Naive B cell (primary cell): Measurements from ENCODE around the gene LGALSL. TPM values are rescaled to one million over a fixed set of nuclear protein-coding genes. Genes with fewer than 3 reads are reported as not detected.

ENCODE experiments used
- ATAC-seq, 2 donors: fragments of 150-1000 bp; cut with Tn5 transposase; 2 replicates each; pipeline ENCODE4 v1.10.0; 2021; ENCODE audit warnings: low read depth in 2 of 2, mild to moderate bottlenecking in 2 of 2, moderate library complexity in 2 of 2
- DNase-seq: peaks from one replicate; pipeline ENCODE4 v3.0.0; 2022
- H3K27ac Mint-ChIP-seq, 6 donors: one replicate each; pipeline ENCODE4 v1.8.0; 2020 to 2022; ENCODE audit warnings: mild to moderate bottlenecking in 6 of 6, mixed read lengths in 6 of 6, moderate library complexity in 5 of 6, inconsistent platforms in 2 of 6
- H3K27me3 Mint-ChIP-seq, 3 donors: one replicate each; pipeline ENCODE4 v1.8.0; 2021 to 2022; ENCODE audit warnings: mixed read lengths in 3 of 3, mild to moderate bottlenecking in 1 of 3
- H3K36me3 Mint-ChIP-seq, 2 donors: one replicate each; pipeline ENCODE4 v1.8.0; 2020 to 2022; ENCODE audit warnings: mixed read lengths in 2 of 2, inconsistent platforms in 1 of 2, mild to moderate bottlenecking in 1 of 2
- H3K4me1 Mint-ChIP-seq, 3 donors: one replicate each; pipeline ENCODE4 v1.8.0; 2020 to 2022; ENCODE audit warnings: mixed read lengths in 3 of 3, inconsistent platforms in 1 of 3, mild to moderate bottlenecking in 1 of 3, moderate library complexity in 1 of 3
- H3K4me3 Mint-ChIP-seq, 8 donors: one replicate each; pipeline ENCODE4 v1.8.0; 2020 to 2022; ENCODE audit warnings: mild to moderate bottlenecking in 8 of 8, mixed read lengths in 8 of 8, moderate library complexity in 8 of 8, inconsistent platforms in 2 of 8
- H3K9me3 Mint-ChIP-seq, 7 donors: one replicate each; pipeline ENCODE4 v1.8.0; 2020 to 2022; ENCODE audit warnings: mixed read lengths in 7 of 7, mild to moderate bottlenecking in 5 of 7, inconsistent platforms in 2 of 7, moderate library complexity in 1 of 7
- polyA plus RNA-seq, 6 donors: library from polyadenylated mRNA; unstranded; fragments of 300-500 nt; fragmentation: Illumina TruSeq; gene quantifications; one replicate each; pipeline ENCODE4 v1.2.3, GENCODE V29; 2021; ENCODE audit warnings: low read depth in 6 of 6

The LGALSL gene
- polyA plus RNA-seq, 6 donors from 2014 or later, result 0.05 to 1.3 (median 0.74) TPM; not detected in 1

DNA sequence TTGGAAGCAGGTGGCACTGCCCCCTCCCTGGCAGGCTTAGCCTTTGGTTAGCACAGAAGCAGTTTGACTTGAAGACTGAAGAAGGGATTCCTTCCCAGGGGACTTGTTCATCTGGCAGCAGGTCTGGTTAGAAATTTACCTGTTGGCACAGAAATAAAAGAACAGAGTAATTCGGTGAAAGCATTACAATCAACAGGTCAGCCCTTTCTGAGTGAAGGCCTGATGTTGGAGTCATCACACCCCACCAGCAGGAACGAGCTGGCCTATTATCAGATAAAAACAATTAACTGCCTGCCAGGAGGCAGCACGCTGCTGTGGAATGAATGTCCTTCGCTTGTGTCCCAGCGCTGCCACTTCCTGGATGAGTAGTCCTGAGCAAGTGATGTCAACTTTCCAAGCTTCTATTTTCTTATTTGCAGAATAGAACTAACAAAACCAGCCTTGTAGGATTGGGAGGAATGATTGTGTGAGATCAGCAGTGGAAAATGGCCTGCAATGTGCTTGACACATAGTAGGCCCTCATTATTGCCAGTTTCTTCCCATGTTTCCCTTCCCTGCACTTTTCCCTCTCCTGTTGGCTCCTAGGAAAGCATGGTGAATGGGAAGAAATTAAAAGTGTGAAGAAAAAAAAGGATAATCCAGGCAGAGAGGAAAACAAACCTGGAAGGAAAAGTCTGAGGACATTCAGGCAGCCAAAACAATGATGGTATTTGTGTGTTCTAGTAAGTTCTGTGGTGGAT is 29.0 kb downstream of the LGALSL start:
- Mint-ChIP-seq H3K27ac (no peak overlapping the region), H3K36me3 (no peaks in the 10 kb centered on the region), H3K27me3 (peaks cover 0 to 13% (median 0%) of the 10 kb centered on the region in 3 donors), H3K4me3 (no peak overlapping the region), H3K9me3 (no peaks in the 10 kb centered on the region), H3K4me1 (peaks cover 0 to 3% (median 0%) of the 10 kb centered on the region in 3 donors)
- DNase-seq, result no peak
- no peak for ATAC-seq

GRCh38 chr2:64485331-64485730 is 31.4 kb downstream of the LGALSL start:
- Mint-ChIP-seq H3K27ac (no peak overlapping the region), H3K4me1 (peaks cover 0 to 8% (median 6%) of the 10 kb centered on the region in 3 donors), H3K9me3 (no peaks in the 10 kb centered on the region), H3K36me3 (no peaks in the 10 kb centered on the region), H3K27me3 (peaks cover 5 to 16% (median 13%) of the 10 kb centered on the region in 3 donors), H3K4me3 (no peak overlapping the region)
- ATAC-seq, result no peak
- DNase-seq, result no peak

DNA sequence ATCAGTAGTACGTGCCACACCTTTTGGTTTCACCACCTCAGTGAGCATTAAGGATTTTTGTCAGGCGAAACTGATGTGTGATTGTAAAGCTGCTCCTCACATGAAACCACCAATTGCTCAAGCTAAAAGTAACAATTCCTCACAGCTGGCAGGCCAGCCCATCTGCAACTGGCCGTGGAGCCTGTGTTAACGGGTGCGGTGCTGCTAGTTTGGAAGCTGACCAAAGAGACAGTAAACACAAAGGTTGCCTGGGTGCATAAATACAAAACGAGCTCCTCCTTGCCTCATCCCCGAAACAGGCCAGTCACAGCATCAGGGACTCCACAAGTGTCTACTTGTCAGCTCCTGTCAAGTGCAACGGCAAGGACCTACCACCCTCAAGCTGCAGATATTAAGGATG is 32.0 kb downstream of the LGALSL start:
- Mint-ChIP-seq H3K4me3 (no peak overlapping the region), H3K27me3 (peaks cover 8 to 17% (median 17%) of the 10 kb centered on the region in 3 donors), H3K36me3 (no peaks in the 10 kb centered on the region), H3K4me1 (peaks cover 0 to 8% (median 6%) of the 10 kb centered on the region in 3 donors), H3K27ac (peak overlapping the region in 1 of 6 donors; percentile 15), H3K9me3 (no peaks in the 10 kb centered on the region)
- DNase-seq, result no peak
- no peak for ATAC-seq

- Mint-ChIP-seq H3K4me1 (peaks cover 0 to 8% (median 6%) of the 10 kb centered on the region in 3 donors), H3K36me3 (no peaks in the 10 kb centered on the region), H3K27me3 (peaks cover 18 to 26% (median 21%) of the 10 kb centered on the region in 3 donors), H3K27ac (peak overlapping the region in 2 of 6 donors; percentile 36 to 72), H3K9me3 (no peaks in the 10 kb centered on the region), H3K4me3 (no peak overlapping the region)
- no peak for DNase-seq
- ATAC-seq, result no peak
Measured at GRCh38 chr2:64487256-64488049, 33.5 kb downstream of the LGALSL start.

DNA sequence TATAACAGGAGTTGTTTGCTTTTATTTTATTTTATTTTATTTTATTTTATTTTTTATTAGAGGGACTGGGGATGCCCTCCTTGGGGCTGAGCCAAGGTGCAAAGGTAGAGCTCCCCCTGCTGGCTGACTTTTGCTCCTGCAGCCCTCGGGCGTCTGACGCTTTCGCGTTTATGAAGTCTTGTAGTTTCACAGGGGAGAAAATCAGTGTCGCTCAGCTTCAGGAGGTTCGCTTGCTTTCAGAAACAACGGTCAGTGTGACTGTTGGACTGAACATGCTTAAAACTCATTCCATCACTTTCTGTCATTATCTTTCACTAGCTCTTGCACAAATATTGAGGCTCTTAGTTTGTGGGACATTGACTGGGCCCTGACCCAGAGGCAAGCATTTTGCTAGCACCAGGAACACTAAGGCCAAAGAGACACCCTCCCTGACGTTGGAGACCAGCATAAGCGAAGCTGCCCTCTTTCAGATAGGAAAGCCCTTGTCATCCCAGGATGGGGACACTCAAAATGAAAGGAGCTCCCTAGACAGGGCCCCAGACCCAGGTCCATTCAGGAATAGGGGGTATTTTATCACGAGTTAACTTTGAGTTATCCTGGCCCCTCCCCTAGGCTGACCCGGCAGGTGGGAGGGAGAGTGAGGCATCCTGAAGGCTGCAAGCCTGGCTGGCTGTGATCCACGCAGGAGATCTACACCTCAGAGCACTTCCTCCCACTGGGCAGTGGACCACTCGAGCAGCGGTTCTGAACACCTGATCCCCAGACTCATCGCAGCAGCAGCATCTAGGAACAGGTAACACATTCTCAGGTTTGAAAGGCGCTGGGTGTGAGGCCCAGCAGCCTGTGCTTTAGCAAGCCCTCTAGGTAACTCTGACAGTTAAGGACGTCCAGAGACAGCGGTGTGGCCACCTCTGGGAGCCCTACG is 34.4 kb downstream of the LGALSL start:
- DNase-seq (peak; percentile 59), ATAC-seq (peak; percentile 80 to 88)
- Mint-ChIP-seq H3K27me3 (peaks cover 18 to 26% (median 21%) of the 10 kb centered on the region in 3 donors), H3K27ac (peak overlapping the region in 1 of 6 donors; percentile 72), H3K4me3 (peak overlapping the region in 1 of 8 donors; percentile 38), H3K36me3 (no peaks in the 10 kb centered on the region), H3K4me1 (peaks cover 0 to 8% (median 6%) of the 10 kb centered on the region in 3 donors), H3K9me3 (no peaks in the 10 kb centered on the region)

DNA sequence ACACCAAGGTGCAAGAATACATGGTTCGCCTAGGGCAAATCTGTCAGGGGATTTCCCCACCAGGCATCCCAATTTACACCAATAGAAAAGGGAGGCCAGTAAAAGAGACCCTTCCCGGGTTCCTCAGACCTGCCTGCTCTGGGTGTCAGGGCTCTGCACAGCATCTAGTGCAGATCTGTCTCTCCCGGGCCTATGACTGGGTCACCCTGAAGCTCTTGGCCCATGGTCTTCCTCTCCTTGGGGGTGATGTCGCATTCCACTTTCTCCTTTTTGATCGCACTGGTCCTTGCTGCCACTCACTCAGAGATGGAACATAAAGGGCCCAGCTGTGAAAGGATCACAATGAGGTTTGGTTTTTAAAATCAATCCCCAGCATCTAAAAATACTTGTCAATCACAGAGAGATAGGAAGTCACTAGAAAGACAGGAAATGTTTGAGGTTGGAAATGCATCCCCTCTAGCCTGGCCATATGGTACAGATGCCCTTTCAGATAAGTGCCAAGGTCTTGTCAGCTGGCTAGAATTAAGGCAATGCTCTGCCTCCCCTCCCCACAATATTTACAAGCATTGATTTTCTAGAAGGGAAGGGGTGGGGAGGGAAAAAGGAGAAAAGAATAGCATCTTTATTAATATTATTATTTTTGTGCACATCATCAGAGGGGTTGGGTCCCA is 35.3 kb downstream of the LGALSL start:
- no peak for DNase-seq
- H3K27me3 Mint-ChIP-seq, result peaks cover 18 to 26% (median 21%) of the 10 kb centered on the region in 3 donors
- H3K36me3 Mint-ChIP-seq, result no peaks in the 10 kb centered on the region
- peak overlapping the region in 1 of 6 donors; percentile 17 for H3K27ac Mint-ChIP-seq
- H3K9me3 Mint-ChIP-seq, result no peaks in the 10 kb centered on the region
- H3K4me3 Mint-ChIP-seq, result no peak overlapping the region
- ATAC-seq, result no peak
- H3K4me1 Mint-ChIP-seq, result peaks cover 0 to 8% (median 6%) of the 10 kb centered on the region in 3 donors

DNA sequence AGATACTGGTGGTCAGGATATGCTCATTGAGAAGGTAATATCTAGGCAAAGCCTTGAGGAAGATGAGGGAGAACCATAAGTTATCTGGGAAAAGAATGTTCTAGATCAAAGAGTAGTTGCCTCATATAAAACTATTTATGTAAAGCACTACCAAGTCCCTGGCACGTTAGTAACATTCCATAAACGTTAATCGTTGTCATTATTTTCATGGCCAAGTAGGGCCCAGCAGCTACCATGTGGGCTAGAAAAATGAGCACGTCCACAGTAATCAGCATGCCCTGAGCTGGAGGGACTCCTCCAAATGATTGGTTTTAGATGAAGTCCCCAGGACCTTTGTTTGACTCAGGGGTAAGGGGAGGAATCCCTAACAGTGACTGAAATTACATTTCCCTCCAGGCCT is 37.5 kb downstream of the LGALSL start:
- H3K4me1 Mint-ChIP-seq, result peaks cover 0 to 8% (median 6%) of the 10 kb centered on the region in 3 donors
- ATAC-seq (no peak), DNase-seq (no peak)
- no peaks in the 10 kb centered on the region for H3K36me3 Mint-ChIP-seq
- peaks cover 11 to 26% (median 22%) of the 10 kb centered on the region in 3 donors for H3K27me3 Mint-ChIP-seq
- no peak overlapping the region for H3K27ac Mint-ChIP-seq
- H3K9me3 Mint-ChIP-seq, result no peaks in the 10 kb centered on the region
- H3K4me3 Mint-ChIP-seq, result no peak overlapping the region

DNA sequence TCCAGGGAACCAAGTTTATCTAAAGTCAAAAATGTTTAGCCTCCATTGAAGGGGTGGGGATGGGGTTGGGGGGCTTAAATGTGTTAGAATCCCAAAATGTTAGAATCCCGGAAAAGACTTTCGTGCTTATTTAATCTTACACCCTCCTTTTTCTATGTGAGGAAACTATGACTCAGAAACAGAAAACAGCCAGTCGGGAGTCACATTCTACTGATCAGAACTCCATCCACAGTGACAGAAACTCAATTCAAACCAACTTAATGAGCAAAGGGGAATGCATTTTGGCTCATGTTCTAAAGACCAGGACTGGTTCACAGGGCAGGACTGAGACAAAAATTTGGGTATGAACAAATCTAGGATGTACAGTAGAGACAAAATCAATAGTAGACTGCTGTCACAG is 38.3 kb downstream of the LGALSL start:
- Mint-ChIP-seq H3K4me3 (no peak overlapping the region), H3K9me3 (no peaks in the 10 kb centered on the region), H3K36me3 (no peaks in the 10 kb centered on the region), H3K4me1 (peaks cover 0 to 8% (median 6%) of the 10 kb centered on the region in 3 donors), H3K27me3 (peaks cover 17 to 30% (median 26%) of the 10 kb centered on the region in 3 donors), H3K27ac (peak overlapping the region in 1 of 6 donors; percentile 10)
- DNase-seq, result no peak
- ATAC-seq, result no peak

DNA sequence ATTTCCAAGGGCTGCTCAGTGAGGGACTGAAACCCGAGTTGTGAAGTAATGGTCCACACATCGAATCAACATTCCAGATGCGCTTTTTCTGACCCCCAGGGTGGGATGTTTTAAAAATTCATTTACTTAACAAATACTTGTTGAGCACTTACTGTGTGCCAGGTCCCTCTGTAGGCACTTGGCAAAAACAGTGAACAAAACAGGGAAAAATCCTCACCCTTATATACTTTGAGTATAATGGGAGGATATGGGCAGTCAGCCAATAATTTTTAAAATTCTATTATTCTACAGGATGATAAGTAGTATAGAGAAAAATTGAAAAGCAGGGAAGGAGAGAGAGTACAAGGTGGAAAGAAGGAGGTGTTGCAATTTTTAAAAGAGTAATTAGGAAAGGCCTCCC is 38.9 kb downstream of the LGALSL start:
- ATAC-seq (no peak), DNase-seq (no peak)
- no peaks in the 10 kb centered on the region for H3K9me3 Mint-ChIP-seq
- no peaks in the 10 kb centered on the region for H3K36me3 Mint-ChIP-seq
- peaks cover 17 to 35% (median 26%) of the 10 kb centered on the region in 3 donors for H3K27me3 Mint-ChIP-seq
- H3K4me3 Mint-ChIP-seq, result no peak overlapping the region
- peaks cover 0 to 7% (median 6%) of the 10 kb centered on the region in 3 donors for H3K4me1 Mint-ChIP-seq
- no peak overlapping the region for H3K27ac Mint-ChIP-seq

DNA sequence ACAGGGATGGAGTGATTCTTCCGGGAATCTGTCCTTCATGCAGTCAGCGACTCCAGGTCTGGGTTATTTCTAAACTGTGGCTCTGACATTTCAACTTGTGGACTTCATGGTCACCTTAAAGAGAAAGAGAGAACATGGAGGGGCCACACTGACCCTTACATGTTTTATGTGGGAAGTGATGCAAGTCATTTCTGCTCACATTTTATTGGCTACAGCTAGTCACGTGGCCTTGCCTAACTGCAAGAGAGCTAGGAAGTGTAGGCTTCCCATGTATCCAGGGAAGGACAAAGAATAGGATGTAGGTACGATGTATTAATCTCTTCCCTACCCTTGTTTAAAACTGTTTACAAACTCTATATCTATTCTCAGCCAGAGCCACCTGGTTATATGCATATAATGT is 39.8 kb downstream of the LGALSL start:
- Mint-ChIP-seq H3K27ac (no peak overlapping the region), H3K4me3 (no peak overlapping the region), H3K36me3 (no peaks in the 10 kb centered on the region), H3K4me1 (no peaks in the 10 kb centered on the region), H3K9me3 (no peaks in the 10 kb centered on the region), H3K27me3 (peaks cover 17 to 45% (median 35%) of the 10 kb centered on the region in 3 donors)
- ATAC-seq, result no peak
- no peak for DNase-seq

GRCh38 chr2:64498438-64498837 is 44.5 kb downstream of the LGALSL start:
- no peak overlapping the region for H3K4me3 Mint-ChIP-seq
- H3K9me3 Mint-ChIP-seq, result no peaks in the 10 kb centered on the region
- no peaks in the 10 kb centered on the region for H3K4me1 Mint-ChIP-seq
- ATAC-seq (no peak), DNase-seq (no peak)
- H3K27ac Mint-ChIP-seq, result no peak overlapping the region
- H3K27me3 Mint-ChIP-seq, result peaks cover 13 to 38% (median 16%) of the 10 kb centered on the region in 3 donors
- no peaks in the 10 kb centered on the region for H3K36me3 Mint-ChIP-seq

- H3K36me3 Mint-ChIP-seq, result no peaks in the 10 kb centered on the region
- H3K4me1 Mint-ChIP-seq, result no peaks in the 10 kb centered on the region
- no peak overlapping the region for H3K27ac Mint-ChIP-seq
- DNase-seq, result no peak
- no peaks in the 10 kb centered on the region for H3K9me3 Mint-ChIP-seq
- no peak for ATAC-seq
- H3K27me3 Mint-ChIP-seq, result peaks cover 13 to 52% (median 16%) of the 10 kb centered on the region in 3 donors
- H3K4me3 Mint-ChIP-seq, result no peak overlapping the region
Measured at GRCh38 chr2:64500549-64500948, 46.6 kb downstream of the LGALSL start.
